MM.1S (cell line): ENCODE data around the gene NLGN1.
A peak's percentile ranks its signal among the peaks of the same experiment; 100 is the strongest.

Experiments
- DNase-seq: peaks from one replicate; pipeline ENCODE4 v3.0.0-alpha.2; 2015
- H2AFZ ChIP-seq: fragments of 300-600 bp; sonication (generic); 2 replicates; pipeline ENCODE4 v1.6.0; 2016; ENCODE audit warnings: antibody characterized with exemption, low read length
- H3F3A ChIP-seq: fragments of 300-600 bp; sonication (generic); 2 replicates; pipeline ENCODE4 v1.6.1; 2016; ENCODE audit warnings: mild to moderate bottlenecking, antibody characterized with exemption, low read length, moderate library complexity, mixed read lengths; ENCODE audit not compliant: insufficient read depth
- H3K27ac ChIP-seq: fragments of 300-600 bp; sonication (generic); 2 replicates; pipeline ENCODE4 v1.5.1; 2016; ENCODE audit warnings: mild to moderate bottlenecking, low read length
- H3K27me3 ChIP-seq: fragments of 300-600 bp; sonication (generic); replicated peaks from 2 replicates; pipeline ENCODE4 v1.6.0; 2016; ENCODE audit warnings: low read length; ENCODE audit not compliant: insufficient read depth
- H3K36me3 ChIP-seq: fragments of 300-600 bp; sonication (generic); replicated peaks from 2 replicates; pipeline ENCODE4 v1.6.1; 2016; ENCODE audit warnings: mild to moderate bottlenecking, low read length, mixed read lengths; ENCODE audit not compliant: insufficient read depth
- H3K4me1 ChIP-seq: fragments of 300-600 bp; sonication (generic); 2 replicates; pipeline ENCODE4 v1.6.1; 2016; ENCODE audit warnings: low read length, mixed read lengths
- H3K4me2 ChIP-seq: fragments of 300-600 bp; sonication (generic); 2 replicates; pipeline ENCODE4 v1.6.0; 2016; ENCODE audit warnings: low read depth, low read length
- H3K4me3 ChIP-seq: fragments of 300-600 bp; sonication (generic); 2 replicates; pipeline ENCODE4 v1.5.1; 2016; ENCODE audit warnings: low read length, mixed read lengths
- H3K79me2 ChIP-seq: fragments of 300-600 bp; sonication (generic); 2 replicates; pipeline ENCODE4 v1.6.1; 2016; ENCODE audit warnings: mixed run types, low read length, mixed read lengths
- H3K9ac ChIP-seq: fragments of 300-600 bp; sonication (generic); 2 replicates; pipeline ENCODE4 v1.6.1; 2016; ENCODE audit warnings: low read length, mixed read lengths
- H3K9me2 ChIP-seq: fragments of 300-600 bp; sonication (generic); replicated peaks from 2 replicates; pipeline ENCODE4 v1.6.1; 2016; ENCODE audit warnings: mild to moderate bottlenecking, low read length, mixed read lengths; ENCODE audit not compliant: insufficient read depth
- H3K9me3 ChIP-seq: fragments of 300-600 bp; sonication (generic); replicated peaks from 2 replicates; pipeline ENCODE4 v1.6.1; 2016; ENCODE audit warnings: mild to moderate bottlenecking, low read length, mixed read lengths; ENCODE audit not compliant: insufficient read depth
- H4K20me1 ChIP-seq: fragments of 300-600 bp; sonication (generic); 2 replicates; pipeline ENCODE4 v1.6.1; 2016; ENCODE audit warnings: mild to moderate bottlenecking, low read length, moderate library complexity, mixed read lengths; ENCODE audit not compliant: insufficient read depth
- EZH2 ChIP-seq: fragments of 300-600 bp; sonication (generic); optimal IDR thresholded peaks from 2 replicates; pipeline ENCODE3; 2017; ENCODE audit warnings: low read depth, mild to moderate bottlenecking, antibody characterized with exemption, low read length, mixed read lengths
- EZH2phosphoT487 ChIP-seq: fragments of 300-600 bp; sonication (generic); IDR thresholded peaks from 2 replicates; pipeline ENCODE4 v1.6.1; 2018; ENCODE audit warnings: antibody characterized with exemption, low read length
- TF ChIP-seq, protein P1 (sequence below): fragments of 300-600 bp; sonication (generic); IDR thresholded peaks from 2 replicates; pipeline ENCODE4 v1.5.1; 2016; ENCODE audit warnings: antibody characterized with exemption, low read length, mixed read lengths

The NLGN1 gene

DNA sequence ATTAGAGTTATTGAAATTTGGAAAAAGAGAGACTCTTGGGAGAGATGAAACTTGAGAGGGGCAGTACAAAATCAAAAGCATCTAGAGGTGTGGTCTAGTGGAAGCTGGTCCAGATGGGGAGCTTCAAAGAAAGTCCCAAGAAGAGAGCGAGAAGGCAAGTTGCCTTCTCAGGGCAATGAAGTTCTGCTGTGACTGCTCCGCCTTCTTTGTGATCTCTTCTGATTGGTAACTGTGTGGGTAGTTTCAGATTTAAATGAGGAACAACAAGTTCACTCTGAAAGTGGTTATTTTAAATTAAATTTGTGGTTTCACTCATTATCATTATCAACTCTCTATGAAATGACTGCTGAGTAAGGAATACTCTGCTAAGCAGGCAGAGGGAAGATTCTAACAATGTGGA is 233.3 kb downstream of the NLGN1 start:
- Histone ChIP-seq H3K79me2 (no peaks in the 10 kb centered on the region), H3K9me2 (no peaks in the 10 kb centered on the region), H3K4me3 (no peak overlapping the region), H3K27me3 (no peaks in the 10 kb centered on the region), H3K27ac (no peak overlapping the region), H2AFZ (no peak overlapping the region), H3K4me1 (peaks cover 3% of the 10 kb centered on the region; the same call in 1 of the 2 replicates), H4K20me1 (no peaks in the 10 kb centered on the region), H3K4me2 (no peak overlapping the region), H3F3A (0 out of 2 replicates have a peak, but pooled peaks cover 3% of the 10 kb centered on the region), H3K36me3 (no peaks in the 10 kb centered on the region), H3K9ac (no peak overlapping the region), H3K9me3 (no peaks in the 10 kb centered on the region)
- peak; percentile 71 for DNase-seq
- TF ChIP-seq EZH2phosphoT487 = no peak
- TF ChIP-seq EZH2 = no peak
- TF ChIP-seq, protein P1, sequence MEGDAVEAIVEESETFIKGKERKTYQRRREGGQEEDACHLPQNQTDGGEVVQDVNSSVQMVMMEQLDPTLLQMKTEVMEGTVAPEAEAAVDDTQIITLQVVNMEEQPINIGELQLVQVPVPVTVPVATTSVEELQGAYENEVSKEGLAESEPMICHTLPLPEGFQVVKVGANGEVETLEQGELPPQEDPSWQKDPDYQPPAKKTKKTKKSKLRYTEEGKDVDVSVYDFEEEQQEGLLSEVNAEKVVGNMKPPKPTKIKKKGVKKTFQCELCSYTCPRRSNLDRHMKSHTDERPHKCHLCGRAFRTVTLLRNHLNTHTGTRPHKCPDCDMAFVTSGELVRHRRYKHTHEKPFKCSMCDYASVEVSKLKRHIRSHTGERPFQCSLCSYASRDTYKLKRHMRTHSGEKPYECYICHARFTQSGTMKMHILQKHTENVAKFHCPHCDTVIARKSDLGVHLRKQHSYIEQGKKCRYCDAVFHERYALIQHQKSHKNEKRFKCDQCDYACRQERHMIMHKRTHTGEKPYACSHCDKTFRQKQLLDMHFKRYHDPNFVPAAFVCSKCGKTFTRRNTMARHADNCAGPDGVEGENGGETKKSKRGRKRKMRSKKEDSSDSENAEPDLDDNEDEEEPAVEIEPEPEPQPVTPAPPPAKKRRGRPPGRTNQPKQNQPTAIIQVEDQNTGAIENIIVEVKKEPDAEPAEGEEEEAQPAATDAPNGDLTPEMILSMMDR = no peak

DNA sequence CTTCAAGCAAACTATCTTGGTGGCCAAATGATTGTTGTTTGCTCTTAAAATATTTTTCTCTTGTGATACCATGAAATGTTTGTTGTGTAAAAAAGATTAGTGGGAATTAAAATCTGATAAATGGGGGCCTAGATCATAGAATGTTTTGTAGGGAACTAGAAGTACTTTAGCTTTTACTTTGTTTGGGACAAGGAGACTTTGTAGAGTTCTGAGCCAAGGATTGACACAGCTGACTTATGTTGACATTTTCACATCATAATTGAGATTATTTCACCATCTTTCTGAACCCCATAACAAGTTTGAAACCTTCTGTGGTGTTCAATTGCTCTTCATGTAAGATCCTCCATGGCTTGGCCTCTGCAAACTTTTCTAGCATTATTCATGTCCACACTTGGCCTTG is 235.4 kb downstream of the NLGN1 start:
- Histone ChIP-seq H3K9me3 (no peaks in the 10 kb centered on the region), H3K4me2 (no peak overlapping the region), H3K27ac (no peak overlapping the region), H4K20me1 (no peaks in the 10 kb centered on the region), H3K9me2 (no peaks in the 10 kb centered on the region), H3K27me3 (no peaks in the 10 kb centered on the region), H3K4me3 (no peak overlapping the region), H2AFZ (no peak overlapping the region), H3F3A (0 out of 2 replicates have a peak, but pooled peaks cover 3% of the 10 kb centered on the region), H3K9ac (no peak overlapping the region), H3K4me1 (peaks cover 3% of the 10 kb centered on the region; the same call in 1 of the 2 replicates), H3K36me3 (no peaks in the 10 kb centered on the region), H3K79me2 (no peaks in the 10 kb centered on the region)
- TF ChIP-seq EZH2 (no peak), EZH2phosphoT487 (no peak)
- TF ChIP-seq, protein P1 = no peak
- no peak for DNase-seq

DNA sequence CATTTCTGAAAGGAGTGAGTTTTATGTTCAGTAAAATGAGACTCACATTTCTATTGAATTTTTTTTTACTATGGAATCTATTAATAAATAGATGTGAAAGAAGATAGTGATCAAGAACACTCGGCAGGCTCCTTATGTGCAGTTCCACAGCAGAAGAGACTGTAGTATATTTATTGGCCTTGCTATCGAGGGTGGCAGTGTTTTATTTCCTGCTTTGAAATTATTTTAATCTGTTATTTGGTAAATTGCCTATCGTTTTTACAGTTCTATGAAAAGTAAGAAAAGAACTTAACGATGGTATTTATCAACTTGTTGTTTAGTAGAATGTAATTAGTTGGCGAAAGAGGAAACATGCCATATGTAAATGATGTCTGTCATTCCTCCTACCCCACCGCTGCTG is 238.3 kb downstream of the NLGN1 start:
- no peaks in the 10 kb centered on the region for H3K9me3 ChIP-seq
- H3K36me3 ChIP-seq = no peaks in the 10 kb centered on the region
- H2AFZ ChIP-seq = no peak overlapping the region
- DNase-seq = no peak
- no peaks in the 10 kb centered on the region for H3F3A ChIP-seq
- H3K9me2 ChIP-seq = no peaks in the 10 kb centered on the region
- H3K27ac ChIP-seq = no peak overlapping the region
- no peak overlapping the region for H3K4me3 ChIP-seq
- no peaks in the 10 kb centered on the region for H3K4me1 ChIP-seq
- H3K27me3 ChIP-seq = no peaks in the 10 kb centered on the region
- TF ChIP-seq EZH2phosphoT487 (no peak), EZH2 (no peak)
- TF ChIP-seq, protein P1 = no peak
- H3K9ac ChIP-seq = no peak overlapping the region
- H3K4me2 ChIP-seq = no peak overlapping the region
- H3K79me2 ChIP-seq = no peaks in the 10 kb centered on the region
- H4K20me1 ChIP-seq = no peaks in the 10 kb centered on the region

DNA sequence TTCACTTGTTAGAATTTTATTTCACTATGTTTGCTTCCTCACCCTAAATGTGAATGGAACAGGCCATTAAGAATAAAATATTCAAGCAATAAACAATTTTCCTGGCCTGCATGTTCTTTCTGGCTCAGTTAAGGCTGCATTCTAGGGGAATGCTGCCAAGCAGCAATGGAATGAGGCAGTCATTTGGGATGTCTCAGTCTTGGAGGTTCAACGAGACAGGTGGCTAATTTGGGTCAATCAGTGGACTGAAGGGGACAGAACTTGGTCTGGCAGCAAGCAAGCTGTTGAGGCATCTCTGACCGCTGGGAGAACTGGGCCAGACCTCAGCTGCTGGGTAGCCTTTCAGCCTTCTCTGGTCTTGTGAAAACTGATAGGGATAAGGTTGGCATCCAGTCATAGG is 241.6 kb downstream of the NLGN1 start:
- H3K9me3 ChIP-seq = no peaks in the 10 kb centered on the region
- no peaks in the 10 kb centered on the region for H3F3A ChIP-seq
- no peaks in the 10 kb centered on the region for H3K36me3 ChIP-seq
- no peak overlapping the region for H2AFZ ChIP-seq
- no peaks in the 10 kb centered on the region for H4K20me1 ChIP-seq
- no peaks in the 10 kb centered on the region for H3K9me2 ChIP-seq
- H3K4me3 ChIP-seq = no peak overlapping the region
- H3K79me2 ChIP-seq = no peaks in the 10 kb centered on the region
- DNase-seq = no peak
- H3K4me1 ChIP-seq = no peaks in the 10 kb centered on the region
- no peak overlapping the region for H3K27ac ChIP-seq
- no peak overlapping the region for H3K4me2 ChIP-seq
- H3K9ac ChIP-seq = no peak overlapping the region
- TF ChIP-seq, protein P1 = no peak
- TF ChIP-seq EZH2 (no peak), EZH2phosphoT487 (no peak)
- H3K27me3 ChIP-seq = no peaks in the 10 kb centered on the region
